Activated CD4-positive, alpha-beta T cell treated with anti-CD3 and anti-CD28 coated beads for 48 hours (primary cell): ENCODE results near the gene COMT.

Source experiments
- DNase-seq: peaks from one replicate; pipeline ENCODE4 v3.0.0-alpha.2; 2020

COMT gene

DNA sequence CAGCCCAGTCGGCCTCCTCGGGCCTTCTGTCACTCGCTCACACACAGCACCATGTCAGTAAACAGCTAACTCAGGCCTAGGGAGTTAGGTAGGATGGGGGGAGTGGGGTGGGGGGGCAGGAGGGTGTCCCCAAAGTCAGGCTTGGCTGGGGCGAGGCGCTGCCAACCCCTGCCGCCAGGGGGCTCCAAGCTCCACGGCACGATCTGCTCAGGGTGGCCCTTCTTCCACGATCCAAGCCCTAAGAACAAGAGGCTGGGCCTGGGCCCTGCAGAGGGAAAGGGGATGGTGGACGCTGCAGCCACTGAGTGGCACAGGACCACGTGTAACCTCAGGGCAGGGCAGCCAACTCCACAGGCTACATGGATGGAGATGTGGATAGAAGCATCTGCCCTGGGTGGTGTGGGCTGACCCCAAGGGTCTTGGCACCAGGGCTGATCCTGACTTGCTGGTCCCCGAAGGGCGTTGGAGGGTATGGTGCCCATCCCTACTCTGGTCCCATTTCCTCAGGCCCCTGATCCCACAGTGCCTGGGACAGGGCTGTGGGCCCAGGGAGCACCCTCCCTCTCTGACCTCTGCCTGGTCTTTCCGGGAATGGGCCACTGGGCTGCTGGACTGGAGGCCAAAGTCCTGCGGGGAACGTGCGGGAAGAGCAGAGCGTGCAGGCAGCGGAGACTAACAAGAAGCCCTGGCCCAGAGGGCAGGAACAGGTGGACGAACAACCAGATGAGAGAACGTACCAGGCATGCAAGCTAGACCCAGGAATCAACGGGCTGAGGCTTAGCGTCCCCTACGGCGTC is 29.1 kb downstream of the COMT start:
- peak; percentile 85 for DNase-seq

DNA sequence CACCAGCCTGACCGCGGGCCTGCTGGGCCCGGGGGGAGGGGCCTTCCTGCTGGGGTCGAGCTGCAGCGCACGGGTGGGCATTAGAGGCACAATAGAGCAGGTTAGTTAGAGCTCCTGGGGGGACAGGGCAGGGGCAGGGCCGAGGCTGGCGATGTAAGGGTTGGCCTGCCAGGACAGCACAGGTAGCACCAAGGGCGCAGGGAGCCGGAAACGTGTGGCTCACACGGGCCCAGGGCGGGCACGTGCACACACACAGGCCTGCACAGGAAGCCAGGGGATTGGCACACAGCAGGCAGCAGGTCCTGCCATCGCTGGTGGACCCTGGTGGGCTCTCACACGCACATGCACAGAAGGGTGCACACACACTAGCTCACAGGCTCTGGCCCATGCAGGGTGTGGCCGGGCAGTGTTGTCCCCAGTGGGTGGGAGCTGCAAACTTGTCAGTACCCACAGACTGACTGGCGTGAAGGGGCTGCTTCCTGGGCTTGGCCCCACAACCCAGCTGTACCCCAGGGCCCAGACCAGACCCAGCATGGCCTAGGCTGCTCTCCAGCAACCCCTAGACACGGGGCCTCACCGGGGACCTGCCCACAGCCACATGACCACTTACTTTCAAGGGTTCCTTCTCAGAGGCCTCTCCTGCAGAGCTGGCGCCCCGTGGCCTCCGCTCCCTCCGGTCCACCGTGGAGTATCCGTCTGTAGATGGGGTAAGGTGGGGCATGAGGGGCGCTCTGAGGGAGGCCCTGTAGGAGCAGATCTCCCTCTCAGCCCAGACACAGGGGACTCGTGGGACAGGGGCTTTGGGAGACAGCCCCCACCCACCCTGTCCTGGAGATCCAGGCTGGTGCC is 29.9 kb downstream of the COMT start:
- DNase-seq, result no peak

DNA sequence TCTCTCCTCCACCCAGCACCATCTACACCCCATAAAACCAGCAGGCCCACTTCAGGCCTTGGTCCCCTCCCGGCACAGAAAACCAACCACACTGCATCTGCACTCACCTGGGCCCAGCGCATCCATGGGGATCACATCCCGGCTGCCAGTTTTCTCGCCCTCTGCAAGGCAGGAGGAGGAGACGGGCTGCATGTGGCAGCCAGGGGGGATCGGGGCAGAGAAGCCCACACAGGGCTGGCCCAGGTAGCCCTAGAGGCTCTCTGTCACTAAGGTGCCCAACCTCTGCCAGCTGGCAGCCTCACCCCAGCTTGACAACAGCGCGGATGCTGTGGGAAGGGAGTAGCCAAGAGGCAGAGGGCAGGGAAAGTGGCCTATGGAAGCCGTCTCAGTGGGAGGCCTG is 30.7 kb downstream of the COMT start:
- DNase-seq, result no peak

DNA sequence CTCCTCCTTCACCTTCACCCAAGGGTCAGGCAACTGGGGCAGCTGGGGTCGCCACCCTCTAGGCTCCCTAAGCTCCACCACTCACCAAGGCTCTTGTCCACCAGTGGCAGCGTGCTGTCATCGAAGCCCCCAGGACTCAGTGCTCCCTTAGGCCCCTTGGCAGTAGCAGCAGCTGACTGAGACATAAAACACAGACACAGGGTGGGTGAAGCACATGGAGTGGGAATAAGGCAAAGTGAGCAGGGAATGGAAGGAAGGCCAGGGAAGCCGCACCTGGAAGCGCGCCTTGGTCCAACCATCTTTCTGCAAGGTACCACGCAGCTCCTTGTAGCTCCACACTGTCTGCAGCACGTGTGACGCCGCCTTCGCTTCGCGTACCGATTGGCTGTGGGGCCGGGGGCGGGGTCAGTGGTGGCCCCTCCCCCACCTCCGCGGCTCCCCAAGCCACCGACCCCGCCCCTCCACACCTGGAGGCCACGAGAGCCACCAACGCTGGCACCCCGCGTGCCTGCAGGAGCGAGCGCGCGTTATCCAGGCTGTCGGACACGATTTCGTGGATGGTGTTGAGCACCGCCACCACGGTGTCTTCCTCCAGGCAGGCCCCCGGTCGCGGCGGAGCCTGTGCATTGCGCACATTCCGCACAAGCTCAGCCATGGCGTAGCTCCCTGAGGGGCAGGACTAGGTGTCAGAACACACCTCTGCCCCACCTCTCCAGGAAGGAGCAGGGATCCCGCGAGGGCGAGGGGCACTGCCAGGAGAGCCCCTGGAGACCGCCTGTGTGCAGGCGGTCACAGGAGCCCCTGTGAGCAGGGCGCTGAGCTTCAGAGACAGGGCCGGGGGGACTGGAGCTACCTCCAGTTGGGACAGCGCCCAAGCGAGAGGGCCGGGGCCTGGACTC is 31.3 kb downstream of the COMT start:
- no peak for DNase-seq

DNA sequence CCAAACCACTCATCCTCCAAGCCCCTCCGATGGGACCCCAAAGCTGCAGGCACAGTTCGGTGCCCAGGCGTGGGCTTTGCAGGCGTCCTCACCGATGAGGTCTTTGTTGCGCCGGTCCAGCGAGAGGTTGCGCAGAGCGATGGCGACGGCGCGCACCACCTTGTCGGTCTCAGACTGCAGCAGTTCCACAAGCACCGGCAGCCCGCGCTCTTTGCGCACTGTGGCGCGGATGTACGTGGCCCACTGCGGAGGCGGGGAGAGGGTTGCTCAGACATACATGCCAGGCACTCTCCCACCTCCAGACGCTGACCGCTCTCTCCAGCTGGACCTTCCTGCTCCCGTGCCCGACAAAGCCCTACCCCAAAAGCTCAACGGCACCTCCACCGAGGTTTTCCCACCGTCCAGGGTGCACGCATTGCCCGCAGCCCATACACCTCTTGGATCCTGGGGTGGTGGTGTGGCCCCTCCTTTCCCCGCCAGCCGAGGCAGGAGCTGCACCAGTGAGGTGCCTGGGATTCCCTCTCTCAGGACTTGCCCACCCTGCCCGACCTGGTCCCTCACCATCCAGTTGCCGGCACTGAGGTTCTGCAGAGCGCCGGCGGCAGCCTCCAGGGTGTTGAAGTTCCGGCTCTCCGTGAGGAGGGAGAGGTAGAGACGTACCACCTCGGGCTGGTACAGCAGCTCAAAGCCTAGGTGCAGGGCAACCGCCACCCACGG is 32.1 kb downstream of the COMT start:
- DNase-seq, result no peak

DNA sequence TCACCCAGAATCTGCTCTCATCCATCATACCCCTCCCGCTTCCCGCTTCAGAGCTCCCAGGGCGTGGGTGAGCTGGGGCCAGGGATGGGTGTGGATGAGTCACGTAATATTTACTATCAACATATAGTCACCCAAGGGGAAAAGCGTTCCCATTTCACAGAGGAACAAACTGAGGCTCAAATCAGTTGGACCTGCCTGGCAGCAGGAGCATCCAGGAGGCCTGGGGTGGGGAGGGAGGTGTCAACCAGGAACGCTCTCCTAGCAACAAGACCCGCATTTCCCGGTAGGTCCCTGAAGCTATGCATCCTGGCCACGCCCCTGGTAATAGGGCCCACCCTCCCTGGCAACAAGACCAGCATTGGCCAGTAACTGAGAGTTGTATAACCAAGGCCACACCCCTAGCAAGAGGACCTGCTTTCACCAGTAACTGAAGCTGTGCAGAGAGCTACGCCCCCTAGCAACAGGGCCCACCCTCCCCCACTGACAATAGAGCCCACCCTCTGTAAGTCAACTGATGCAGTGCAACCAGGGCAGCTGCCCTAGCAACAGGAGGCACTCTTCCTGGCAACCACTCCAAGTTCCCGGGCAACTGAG is 32.8 kb downstream of the COMT start:
- DNase-seq, result no peak

DNA sequence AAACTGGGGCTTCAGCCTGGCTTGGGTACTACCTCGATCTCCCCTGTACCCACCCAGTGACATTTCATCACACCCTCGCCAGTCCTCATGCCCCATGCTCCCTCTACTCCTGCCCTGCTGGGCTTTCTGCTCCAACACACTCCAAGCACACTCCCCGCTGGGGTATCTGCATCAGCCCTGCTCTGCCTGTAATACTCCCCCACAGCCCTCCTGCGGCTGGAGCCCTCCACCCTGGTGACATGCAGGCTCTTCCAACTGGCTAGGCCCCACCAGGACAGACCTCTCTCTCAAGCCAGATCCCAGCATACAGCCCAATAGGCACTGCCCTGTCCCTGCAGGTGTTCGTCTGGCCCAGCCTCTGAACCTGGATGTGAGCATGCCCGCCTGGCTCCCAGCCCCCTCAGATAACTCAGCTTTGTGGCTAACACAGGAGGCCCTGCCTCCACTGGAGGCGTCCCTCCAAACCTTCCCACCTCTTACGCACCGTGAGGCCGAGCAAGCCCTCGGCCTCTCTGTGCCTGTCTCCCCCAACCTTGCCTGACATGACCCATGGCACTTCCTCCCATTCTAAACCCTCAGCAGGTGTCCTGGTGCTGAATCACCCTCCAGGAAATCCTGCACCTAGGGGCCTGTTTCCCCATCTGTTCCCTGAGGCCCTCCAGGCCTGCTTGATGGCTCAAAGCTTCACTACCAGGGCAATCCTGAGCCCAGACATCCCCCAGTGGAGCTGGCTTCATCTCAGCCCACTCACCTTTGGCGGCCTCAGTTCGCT is 33.5 kb downstream of the COMT start:
- DNase-seq, result no peak

DNA sequence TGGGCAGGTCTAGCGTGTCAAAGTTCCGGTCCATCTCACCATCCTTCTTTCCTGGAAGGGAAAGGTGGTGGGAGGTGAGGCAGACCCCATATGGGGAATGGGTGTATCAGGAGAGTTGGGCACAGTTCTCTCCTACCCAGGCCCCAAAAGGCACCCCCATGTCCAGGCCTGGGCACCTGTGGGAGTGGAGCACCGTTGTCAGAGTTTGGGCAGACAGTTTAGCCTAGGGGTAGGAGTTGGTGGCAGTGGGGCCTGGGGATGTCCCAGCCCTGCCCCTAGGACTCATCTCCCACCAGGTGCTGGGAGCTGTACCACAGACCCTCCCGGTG is 34.1 kb downstream of the COMT start:
- no peak for DNase-seq

DNA sequence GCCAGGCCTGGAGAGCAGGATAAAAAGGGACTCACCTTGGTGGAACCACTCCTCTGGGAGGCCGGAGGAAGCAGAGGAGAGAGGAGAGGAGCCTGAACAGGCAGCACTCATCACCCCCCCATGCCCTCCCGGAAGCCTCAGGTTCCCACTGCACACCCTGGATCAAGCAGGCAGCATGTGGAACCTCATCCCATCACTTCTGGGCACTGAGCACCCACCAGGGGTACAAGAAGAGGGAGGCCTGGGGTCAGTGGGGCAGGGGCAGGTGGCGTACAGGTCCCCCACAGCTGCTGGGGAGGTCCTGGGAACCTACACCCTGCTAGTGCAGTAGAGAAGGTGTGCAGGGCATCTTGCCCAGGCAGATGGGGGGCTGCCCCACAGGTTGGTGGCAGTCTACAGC is 35.1 kb downstream of the COMT start:
- no peak for DNase-seq

DNA sequence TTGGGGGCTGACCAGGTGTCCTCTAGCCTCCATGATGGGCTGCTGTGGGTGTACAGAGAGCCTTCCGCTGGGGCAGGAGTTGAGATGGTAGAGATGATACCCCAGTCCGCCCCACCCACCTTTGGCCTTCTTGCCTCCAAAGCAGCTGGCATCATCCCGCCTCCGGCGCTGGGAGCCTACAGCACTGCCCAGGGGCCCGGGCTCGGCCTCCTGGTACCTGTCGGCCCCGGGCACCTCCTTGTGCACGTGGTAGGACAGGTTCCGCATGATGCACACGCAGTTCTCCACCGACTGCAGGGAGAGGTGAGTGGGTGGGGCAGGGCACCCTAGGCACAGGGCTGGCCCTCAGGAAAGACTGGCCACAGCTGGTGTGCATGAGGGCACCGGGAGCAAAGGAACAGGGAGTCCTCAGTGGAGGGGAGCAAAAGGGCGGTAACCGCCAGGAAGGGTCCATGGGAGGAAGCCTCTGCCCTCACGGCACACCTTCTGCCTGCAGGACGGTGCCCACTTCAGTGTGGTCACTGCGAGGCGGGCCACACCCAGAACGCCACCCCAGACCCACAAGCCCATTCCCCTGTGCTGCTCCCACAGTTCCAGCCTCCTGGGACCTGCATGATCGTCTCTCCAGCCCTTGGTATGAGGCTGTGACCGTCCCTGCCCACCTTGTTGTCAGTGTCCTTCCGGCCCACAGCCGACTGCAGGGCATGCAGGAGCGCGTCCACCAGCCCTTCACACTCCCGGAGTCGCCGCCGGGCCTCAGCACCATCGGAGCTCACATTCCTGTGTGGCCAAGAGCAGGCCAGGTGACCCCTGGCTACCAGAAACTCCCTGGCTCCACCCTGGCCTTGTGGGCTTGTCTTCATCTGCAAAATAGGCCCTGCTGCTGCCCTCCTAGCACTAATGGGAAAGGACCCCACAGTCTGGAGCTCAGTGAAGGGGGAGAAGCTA is 36.0 kb downstream of the COMT start:
- DNase-seq, result no peak

DNA sequence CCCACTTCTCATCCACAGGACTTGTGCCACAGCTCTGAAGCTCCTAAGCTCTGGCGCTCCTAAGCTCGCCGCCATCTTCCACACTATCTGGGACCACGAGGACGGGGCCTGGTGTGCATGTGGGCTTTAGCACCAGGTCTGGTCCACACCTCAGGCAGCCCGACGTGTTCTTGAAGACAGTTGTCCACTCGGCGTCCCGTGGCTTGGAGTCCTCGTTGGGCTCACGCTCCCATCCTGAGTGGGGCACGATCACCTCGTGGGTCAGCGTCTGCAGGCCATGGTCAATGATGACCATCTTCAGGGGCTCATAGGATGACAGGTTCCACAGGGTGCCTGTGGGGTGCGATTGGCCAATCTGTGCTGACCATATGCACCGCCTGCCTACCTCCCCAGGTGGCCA is 37.2 kb downstream of the COMT start:
- no peak for DNase-seq

DNA sequence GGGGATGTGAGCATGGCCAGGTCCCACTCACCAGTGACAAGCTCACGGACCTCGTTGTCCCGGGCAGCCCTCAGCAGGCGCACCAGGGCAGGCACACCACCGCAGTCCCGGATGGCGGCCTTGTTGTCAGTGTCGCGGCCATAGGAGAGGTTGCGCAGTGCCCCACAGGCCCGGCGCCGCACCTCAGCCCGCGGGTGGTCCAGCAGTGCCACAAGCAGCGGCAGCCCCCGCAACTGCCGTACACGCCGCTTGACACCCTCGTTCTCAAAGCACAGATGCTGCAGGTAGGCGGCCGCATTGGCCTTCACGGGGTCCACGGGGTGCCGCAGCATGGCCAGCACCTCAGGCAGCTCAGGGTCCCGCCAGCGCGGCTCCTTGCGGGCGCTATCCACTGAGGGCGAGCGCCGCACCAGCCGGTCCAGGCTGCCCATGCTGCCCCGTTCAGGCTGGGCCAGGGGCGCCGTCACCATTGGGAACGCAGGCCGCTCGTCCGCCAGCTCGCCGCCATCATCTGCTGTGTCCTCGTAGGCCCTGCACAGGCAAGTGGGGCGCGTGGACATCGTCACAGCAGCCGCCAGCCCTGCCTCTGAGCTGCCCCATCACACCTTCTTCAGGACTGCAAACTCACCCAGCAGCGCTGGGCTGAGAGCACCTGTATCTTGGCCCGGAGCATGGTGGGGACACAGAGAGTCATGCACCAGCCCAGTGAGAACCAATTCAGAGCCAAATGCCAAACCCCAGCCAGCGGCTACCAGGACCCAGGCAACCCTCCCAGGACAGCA is 38.3 kb downstream of the COMT start:
- DNase-seq, result no peak

DNA sequence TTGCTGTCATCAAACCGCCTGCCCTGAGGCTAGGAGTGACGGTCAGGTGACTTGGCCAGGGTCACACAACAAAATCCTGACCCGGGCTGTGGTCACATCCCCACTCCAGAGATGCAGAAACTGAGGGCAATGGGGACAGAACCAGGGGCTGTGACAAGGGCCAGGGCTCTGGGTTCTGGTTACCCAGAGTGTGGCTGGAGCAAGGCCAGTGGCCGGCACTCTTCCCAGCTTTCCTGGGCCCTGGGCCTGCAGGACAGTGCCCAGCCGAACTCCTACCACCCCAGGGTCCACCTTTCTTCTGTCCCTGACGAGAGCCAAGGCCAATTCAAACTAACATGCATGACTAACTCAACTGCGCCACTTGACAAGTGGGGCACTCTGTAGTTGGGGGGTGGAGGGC is 39.2 kb downstream of the COMT start:
- no peak for DNase-seq

DNA sequence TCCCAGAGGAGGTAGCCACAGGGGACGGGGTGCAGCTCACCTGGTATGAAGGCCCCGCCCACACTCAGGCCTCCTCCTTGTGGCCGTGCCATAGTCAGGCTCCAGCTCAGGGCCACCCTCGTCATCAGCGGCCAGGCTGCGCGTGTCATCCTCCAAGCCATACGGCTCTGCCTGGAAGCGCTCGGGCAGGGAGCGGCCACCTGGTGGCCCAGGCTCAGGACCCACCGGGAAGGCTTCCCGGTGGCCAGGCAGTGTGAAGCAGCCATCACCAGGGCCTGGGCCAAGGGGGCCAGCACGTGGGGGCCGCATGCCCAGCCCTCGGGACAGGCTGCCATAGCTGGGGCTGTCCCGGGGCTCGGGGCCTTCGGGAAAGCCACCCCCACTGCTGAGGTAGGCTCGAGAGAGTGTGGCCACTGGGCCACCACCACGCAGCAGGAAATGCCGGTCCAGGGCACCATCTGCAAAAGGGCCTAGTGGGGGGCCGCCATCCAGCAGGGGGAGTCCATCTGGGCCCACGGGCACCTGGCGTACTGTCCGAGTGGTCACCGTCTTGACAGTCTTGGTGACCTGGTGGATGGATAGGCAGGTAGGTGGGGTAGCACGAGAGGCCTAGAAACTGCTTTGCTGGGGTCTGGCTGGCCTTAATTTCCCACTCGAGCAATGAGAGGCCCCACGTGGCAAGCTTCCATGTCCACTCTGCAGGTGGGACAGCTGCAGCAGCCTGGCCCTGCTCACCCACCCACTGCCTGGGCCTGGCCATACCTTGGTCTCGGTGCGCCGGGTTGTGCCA is 39.8 kb downstream of the COMT start:
- DNase-seq, result no peak

DNA sequence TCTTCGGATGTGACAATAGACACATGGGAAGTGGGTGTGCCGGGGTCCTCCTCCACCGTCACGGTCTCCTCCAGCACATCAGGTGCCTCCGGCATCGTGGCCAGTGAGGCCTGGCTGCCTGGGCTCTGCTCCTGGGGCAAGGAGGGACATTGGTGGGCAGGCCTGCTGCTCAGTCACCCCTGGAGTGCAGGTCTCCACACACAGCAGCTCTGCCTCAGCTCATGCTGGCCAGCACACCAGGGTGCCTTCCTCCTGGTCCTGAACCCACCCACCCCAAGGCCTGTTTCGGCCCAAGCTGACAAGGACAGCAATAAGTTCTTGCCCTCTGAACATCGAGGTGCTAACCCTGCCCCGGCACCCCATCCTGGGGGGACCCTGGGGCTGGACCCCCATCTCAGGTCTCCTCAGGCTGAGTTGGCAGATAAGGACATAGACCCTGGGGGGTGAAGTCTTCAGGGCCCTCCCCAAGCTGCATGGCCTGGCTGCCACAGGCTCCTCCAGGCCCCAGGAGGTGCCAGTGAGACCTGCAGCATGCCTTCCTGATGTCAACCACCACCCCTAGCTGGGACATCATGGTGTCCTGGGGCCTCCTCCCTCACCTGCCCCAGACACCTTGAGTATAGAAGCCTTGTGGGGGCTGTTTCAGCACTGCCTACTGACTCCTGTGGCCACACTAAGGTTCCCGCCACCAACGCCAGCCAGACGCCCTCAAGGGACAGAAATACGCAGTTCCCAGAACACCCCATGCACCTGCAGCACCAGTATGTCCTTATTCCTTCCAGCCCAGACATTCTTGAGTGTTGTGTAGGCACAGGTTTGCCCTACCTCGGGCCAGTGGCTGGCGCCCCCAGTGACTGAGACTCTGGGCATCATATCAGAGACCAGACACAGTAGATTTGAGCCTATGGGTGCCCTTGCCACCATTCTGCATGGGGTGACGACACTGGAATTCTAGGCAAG is 40.7 kb downstream of the COMT start:
- DNase-seq, result no peak

DNA sequence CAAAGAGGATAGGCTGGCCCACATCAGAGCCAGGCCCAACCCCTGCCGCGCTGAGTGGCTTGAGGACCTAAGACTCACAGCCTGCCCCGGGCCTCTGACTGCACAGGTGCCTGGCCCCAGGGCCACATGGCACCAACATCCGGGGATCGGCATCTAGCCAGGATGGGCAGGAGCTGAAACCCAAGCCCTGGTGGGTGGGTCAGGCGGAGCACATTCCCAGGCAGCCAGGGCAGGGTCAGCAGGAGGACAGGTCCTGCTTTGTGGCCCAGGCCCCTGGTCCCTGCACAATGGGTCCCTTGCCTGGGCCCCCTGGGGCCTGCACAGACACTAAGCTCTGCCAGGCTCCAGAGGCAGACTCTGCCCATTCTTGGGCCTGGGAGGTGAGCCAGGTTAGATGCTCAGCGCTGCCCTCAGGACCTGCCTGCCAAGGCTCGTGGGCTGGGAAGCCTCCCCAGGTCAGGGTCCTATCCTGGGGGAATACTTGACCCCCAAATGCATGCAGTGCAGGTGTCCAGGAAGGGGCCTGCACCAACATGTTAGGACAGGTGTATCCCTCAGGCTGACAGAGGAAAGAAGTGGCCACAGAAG is 41.5 kb downstream of the COMT start:
- no peak for DNase-seq

DNA sequence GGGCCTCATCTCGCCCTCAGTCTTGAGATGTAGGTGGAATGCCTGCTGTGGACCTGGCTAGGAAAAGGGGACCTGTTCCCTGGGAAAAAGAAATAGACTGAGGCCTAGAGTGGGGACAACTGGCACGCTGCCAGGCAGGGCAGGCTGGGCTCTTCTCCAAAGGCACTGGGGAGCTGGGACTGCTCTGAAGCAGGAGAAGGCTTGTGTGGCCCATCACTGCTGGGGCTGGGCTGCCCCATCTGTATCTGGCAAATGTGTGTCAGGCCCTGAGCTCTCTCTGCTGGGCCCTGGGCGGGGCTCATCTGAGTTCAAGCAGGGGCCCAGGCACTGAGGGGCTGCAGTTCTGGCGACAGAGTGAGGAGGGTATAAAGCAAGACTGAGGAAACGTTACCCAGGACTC is 42.2 kb downstream of the COMT start:
- DNase-seq, result no peak
